CD1c-positive myeloid dendritic cell (primary cell): Measurements from ENCODE around the gene FBXO39.
"Not testable (repeated sequence)": the region's sequence is repeated elsewhere in the genome, so short reads cannot be mapped to it uniquely, and the experiment has no call there.

Experiments
- DNase-seq: peaks from one replicate; pipeline ENCODE4 v3.0.0-alpha.2; 2016; ENCODE audit errors: extremely low spot score

The FBXO39 gene

GRCh38 chr17:6775871-6776405 lies at the start of gene FBXO39:
Gene FBXO39 (plus strand): TSS chr17:6776215. CDS start chr17:6779869, 3,654 bp downstream.
- DNase-seq, result no peak

GRCh38 chr17:6729531-6729930 lies 46.5 kb upstream of the FBXO39 start:
- DNase-seq, result no peak

GRCh38 chr17:6746665-6747064 lies 29.4 kb upstream of the FBXO39 start:
- DNase-seq, result not testable (repeated sequence)

GRCh38 chr17:6748617-6749016 lies 27.4 kb upstream of the FBXO39 start:
- no peak for DNase-seq

- no peak for DNase-seq
Observed at GRCh38 chr17:6749519-6749918, 26.5 kb upstream of the FBXO39 start.

GRCh38 chr17:6752068-6752909 lies 23.7 kb upstream of the FBXO39 start:
- DNase-seq, result peak; percentile 71

- peak; percentile 20 for DNase-seq
Observed at GRCh38 chr17:6753006-6753445, 23.0 kb upstream of the FBXO39 start.

- no peak for DNase-seq
Observed at GRCh38 chr17:6753546-6753945, 22.5 kb upstream of the FBXO39 start.

GRCh38 chr17:6755281-6755680 lies 20.7 kb upstream of the FBXO39 start:
- DNase-seq, result no peak

GRCh38 chr17:6755731-6756184 lies 20.3 kb upstream of the FBXO39 start, which contains the start of gene XAF1:
Gene XAF1 (plus strand): TSS chr17:6756046. CDS start chr17:6756079, 33 bp downstream.
- peak; percentile 65 for DNase-seq

GRCh38 chr17:6756425-6757031 lies 19.5 kb upstream of the FBXO39 start:
- no peak for DNase-seq

- DNase-seq, result no peak
Observed at GRCh38 chr17:6757747-6758146, 18.3 kb upstream of the FBXO39 start.

- DNase-seq, result no peak
Observed at GRCh38 chr17:6761779-6762178, 14.2 kb upstream of the FBXO39 start.

- DNase-seq, result no peak
Observed at GRCh38 chr17:6768447-6768846, 7.6 kb upstream of the FBXO39 start.

GRCh38 chr17:6772016-6772415 lies 4.0 kb upstream of the FBXO39 start:
- no peak for DNase-seq

GRCh38 chr17:6774906-6775305 lies 1.1 kb upstream of the FBXO39 start:
- not testable (repeated sequence) for DNase-seq

- no peak for DNase-seq
Observed at GRCh38 chr17:6779411-6779810, 3.4 kb downstream of the FBXO39 start.

GRCh38 chr17:6780001-6780400 lies 4.0 kb downstream of the FBXO39 start:
- no peak for DNase-seq

GRCh38 chr17:6780886-6781285 lies 4.9 kb downstream of the FBXO39 start:
- DNase-seq, result no peak

- no peak for DNase-seq
Observed at GRCh38 chr17:6782244-6782643, 6.2 kb downstream of the FBXO39 start.

GRCh38 chr17:6786618-6787017 lies 10.6 kb downstream of the FBXO39 start:
- DNase-seq, result peak; percentile 8

GRCh38 chr17:6787081-6787693 lies 11.2 kb downstream of the FBXO39 start:
- DNase-seq, result no peak
